Gastroesophageal sphincter (tissue), 3 donors: ENCODE measurements around the gene DHRS4.
"Not testable (repeated sequence)": the region's sequence is repeated elsewhere in the genome, so short reads cannot be mapped to it uniquely, and the experiment has no call there.

Experiments used
- CTCF ChIP-seq, 4 experiments: fragments of 200-600 bp in 2 of 4; fragments of 450-650 bp in 2 of 4; sonication (generic) in 1 of 4; IDR thresholded peaks; one replicate each; pipeline ENCODE4 v1.5.1; 2017 to 2019; ENCODE audit warnings: antibody characterized with exemption in 4 of 4, mild to moderate bottlenecking in 2 of 4, moderate library complexity in 2 of 4
- EP300 ChIP-seq: sonication (generic); formaldehyde crosslinking; IDR thresholded peaks from one replicate; pipeline ENCODE4 v1.6.1; 2017; ENCODE audit warnings: antibody characterized with exemption, mild to moderate bottlenecking
- POLR2A ChIP-seq, 2 donors: fragments of 450-650 bp; IDR thresholded peaks; one replicate each; pipeline ENCODE4 v1.6.1; 2017; ENCODE audit warnings: antibody characterized with exemption in 2 of 2, mild to moderate bottlenecking in 2 of 2, moderate library complexity in 1 of 2
- POLR2AphosphoS5 ChIP-seq: sonication (generic); formaldehyde crosslinking; IDR thresholded peaks from one replicate; pipeline ENCODE4 v1.6.1; 2017; ENCODE audit warnings: antibody characterized with exemption

- not testable (repeated sequence) for TF ChIP-seq EP300; POLR2A (IDR thresholded peaks at IDR 0.05); CTCF (IDR thresholded peaks at IDR 0.05); POLR2AphosphoS5
Observed at GRCh38 chr14:24015745-24016144, 62.2 kb downstream of the DHRS4 start.
